Activated CD4-positive, alpha-beta T cell treated with anti-CD3 and anti-CD28 coated beads for 1 hour (primary cell): ENCODE data around the gene KLF5.

Experiments
- DNase-seq: peaks from one replicate; pipeline ENCODE4 v3.0.0-alpha.2; 2020

Gene KLF5

DNA sequence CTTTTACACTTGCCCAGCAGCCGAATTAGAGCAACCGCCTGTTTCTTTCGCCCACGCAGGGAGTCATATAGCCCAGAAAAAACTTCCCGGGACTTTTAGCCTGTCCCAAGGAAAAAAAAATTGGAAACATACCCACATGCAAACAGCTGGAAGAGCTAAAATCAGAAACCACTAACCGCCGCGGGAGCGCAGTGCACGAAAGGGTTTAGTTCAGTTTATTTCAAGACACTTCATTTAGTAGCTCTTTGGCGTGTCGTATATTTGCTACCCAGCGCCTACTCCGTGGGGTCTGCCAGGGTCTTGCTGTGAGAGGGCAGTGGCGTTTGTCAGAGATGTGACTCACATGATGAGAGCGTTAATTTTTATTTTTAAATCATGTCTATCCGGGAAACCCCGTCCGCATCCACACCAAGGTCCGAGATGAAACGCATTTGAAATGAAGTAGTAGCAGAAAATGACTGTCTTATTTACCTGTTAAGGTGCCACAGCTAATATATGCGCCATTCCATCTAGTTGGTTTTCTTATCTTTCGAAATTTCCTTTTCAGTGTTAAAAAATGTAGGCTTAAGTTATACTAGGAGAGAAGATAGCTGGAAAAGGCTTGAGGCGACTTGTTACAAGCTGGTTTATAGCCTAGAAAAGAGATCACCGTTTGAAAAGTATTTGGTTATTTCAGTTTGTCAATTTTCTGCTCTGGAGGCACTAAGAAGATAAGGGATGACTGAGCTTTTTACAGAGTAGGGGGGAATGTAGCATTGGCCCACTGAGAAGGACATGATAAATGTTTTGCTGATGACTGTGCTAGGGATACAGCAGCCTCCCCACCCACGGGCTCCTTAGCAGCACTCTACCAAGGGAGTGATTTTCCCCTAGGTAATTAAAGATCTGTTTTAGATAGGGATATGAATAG, 1.7 kb downstream of the KLF5 start:
- DNase-seq = no peak

DNA sequence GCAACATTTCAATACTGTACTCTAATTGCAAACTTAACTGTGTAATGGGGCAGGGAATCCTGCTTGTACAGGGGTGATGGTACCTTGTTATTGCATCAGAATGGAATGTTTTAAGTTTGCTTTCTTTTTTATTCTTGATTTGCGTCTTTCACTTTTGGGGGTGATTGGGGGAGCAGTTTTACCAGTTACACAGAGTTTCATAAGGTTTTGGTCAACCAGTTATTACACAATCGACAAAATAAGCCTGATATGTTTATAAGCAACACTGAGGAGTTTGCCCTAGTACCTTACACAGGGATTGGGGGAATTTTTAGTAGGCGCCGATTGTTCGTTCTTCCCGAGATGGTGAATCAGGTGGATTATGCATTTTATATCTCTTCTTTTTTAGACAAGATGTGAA, 2.7 kb downstream of the KLF5 start:
- DNase-seq = no peak

DNA sequence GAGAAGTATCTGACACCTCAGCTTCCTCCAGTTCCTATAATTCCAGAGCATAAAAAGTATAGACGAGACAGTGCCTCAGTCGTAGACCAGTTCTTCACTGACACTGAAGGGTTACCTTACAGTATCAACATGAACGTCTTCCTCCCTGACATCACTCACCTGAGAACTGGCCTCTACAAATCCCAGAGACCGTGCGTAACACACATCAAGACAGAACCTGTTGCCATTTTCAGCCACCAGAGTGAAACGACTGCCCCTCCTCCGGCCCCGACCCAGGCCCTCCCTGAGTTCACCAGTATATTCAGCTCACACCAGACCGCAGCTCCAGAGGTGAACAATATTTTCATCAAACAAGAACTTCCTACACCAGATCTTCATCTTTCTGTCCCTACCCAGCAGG, 3.1 kb downstream of the KLF5 start:
- DNase-seq = no peak

DNA sequence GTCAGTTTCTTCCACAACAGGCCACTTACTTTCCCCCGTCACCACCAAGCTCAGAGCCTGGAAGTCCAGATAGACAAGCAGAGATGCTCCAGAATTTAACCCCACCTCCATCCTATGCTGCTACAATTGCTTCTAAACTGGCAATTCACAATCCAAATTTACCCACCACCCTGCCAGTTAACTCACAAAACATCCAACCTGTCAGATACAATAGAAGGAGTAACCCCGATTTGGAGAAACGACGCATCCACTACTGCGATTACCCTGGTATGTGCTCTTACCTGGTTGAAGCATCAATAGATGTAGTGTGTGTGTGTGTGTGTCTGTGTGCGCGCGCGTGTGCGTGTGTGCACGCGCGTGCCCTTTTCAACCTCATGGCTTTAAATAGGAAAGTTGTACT, 3.7 kb downstream of the KLF5 start:
- no peak for DNase-seq

DNA sequence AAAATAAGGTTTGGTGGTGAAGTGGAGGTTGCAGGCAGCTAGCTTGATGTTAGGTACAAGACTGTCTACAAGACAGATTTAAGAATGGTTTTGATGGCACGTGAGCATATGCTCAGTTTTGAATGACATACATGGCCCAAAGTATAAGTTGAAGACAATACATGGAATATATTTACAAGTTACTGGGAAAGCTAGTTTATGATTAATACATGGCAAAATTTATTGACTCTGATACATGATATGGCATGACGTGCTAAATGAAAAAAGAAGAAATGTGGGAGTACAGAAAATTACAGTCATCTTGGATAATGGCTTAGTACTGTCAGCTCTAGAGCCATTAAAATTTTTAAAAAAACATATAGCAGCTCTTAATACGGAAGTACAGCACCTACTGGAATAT, 4.4 kb downstream of the KLF5 start:
- no peak for DNase-seq

DNA sequence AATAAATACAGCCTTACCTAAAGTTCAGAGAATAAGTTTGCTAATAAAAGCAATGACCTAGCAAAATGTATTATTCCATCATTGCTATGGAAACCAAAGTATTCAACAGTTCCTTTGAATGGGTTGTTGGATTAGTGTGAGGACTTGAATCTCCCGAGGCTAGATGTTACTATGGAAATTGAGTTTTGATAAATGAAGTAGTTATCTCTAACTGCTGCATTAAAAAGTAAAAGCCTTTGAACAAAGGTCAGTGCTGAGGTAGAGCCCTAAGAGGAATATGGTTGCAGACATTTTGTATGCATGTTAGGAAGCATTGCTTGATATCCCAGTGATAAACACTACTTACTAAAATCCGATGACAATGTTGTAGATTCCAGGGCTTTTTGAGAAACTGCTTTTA, 6.2 kb downstream of the KLF5 start:
- no peak for DNase-seq

DNA sequence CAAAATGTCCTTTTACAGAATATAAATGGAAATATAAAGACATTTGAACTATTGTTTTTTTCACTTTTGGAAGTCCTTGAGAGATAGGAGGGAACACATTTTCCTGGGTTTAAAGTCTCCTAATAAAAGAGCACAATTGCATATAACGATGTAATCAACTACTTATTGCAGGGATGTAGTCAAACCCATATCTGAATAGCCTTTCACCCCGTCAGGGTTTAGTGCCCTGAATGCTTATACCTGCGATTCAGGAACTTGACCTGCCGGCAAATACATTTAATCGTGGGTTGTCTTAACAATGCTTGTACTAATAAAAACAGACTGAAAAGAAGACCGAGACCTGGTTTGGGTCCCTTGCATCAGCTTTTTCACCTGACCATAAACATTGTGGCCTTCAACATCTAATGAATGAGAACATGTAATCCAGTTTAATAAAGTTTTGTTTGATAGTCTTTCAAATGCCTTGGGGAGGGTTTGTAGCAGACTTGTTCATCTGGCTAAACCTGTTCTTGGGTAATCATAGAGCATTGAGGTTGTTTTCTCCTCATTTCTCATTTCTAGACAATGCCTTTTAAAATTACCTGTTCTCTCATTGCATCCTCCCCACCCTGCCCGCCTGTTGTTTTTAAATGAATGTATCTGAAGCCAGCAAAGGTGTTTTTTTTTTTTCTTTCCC, 7.0 kb downstream of the KLF5 start:
- DNase-seq = no peak

DNA sequence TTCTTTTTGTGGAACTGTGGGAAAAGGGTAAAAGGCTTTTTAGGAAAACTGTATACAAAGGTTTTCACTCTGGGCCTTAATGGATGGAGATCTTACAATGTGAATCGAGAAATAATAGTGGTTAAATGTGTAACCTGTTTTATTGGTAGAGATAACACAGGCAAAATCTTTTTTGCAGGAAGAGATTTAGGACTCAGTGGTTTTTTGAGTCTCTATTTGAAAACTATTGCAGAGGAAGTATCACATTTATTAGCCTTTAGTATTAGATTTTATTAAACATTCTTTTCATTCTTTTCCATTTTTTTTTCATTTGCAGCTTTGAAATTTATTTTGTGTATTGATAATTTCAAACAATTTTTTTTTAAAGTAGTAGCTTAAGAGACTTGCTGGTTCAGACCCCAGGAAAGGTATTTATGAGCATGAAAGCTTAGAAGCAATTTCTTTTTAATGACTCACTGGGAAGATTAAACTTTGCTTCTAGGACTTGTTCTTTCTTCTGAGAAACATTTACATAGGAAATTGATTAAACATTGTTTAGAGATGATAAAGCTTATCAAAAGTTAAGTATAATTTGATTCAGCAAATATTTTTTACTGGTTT, 10.5 kb downstream of the KLF5 start:
- DNase-seq = no peak

DNA sequence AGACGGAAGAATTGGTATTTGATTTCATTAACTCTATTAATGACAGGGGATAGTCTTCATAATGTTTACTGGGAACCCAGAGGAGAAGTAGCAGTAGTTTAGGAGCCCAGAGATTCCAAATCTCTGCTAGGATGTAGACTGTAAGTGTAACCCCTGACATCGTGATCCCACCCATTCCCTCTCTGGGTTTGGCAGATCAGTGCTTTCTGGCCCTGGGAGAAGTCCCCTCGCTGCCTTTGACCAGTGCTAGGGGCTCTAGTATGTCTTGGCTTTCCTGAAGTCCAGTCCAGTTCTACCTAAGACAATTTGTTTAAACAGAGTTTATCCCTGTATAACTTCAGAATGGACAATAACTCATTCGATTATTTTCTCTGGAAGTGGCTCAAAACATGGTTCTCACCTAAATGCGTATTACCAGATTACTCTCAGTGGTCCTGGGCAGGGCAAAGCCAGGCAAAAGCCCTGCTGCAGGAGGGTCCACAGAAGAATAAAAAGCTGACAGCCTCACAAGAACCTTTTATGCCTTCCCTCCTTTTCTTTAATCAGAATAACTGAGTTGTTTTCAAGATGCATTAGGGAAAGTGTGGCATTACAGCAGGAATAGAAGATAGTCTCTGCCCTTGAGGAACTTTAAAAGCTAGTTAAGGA, 11.8 kb downstream of the KLF5 start:
- no peak for DNase-seq

DNA sequence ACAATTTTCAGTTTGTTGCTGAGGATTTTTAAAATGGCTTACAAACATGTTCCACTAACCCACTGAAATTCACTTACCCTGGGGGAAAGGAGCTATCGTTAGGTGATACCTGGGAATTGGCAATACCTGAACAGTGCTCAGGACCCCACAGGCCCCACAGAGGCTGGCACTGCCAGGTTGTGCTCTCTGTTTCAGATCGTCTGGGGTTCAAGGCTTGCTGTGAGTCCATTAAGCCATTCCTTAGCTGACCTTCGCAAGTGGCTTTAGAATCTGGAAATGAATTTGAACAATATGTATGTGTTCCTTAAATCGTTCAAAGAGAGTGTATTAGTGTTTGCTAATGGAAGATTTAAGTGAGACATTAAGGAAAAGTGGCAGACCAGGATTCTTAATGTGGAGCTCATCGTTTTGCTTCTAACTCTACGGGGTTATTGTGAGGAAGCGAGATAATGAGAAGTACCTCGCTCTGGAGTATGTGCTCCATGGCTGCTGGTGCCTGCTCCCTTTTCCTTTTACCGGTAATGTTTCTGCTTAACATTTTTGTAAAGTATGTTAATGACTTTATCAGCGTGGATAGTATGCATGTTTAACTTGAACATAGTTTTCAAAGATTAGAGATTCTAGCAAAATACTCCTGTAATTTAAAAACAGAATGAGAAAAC, 13.6 kb downstream of the KLF5 start:
- no peak for DNase-seq

DNA sequence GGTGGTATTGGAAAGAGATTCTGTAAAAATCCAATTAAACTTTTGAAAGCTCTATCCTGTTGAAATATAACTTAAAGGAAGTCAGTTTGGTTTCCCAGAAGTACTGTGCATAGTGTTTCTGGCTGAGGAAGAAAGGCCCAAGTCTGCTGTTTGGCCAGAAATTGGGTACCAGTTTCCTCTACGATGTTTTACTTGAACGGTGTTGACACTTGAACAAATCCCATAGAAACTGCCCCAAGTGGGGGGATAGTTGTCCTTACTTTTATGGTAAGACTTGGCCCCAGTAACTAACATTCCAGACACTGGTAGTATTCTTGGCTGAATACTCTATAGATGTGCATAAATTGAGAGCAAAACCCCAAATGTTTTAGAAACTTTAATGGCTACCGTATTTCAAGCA, 14.2 kb downstream of the KLF5 start:
- DNase-seq = no peak

DNA sequence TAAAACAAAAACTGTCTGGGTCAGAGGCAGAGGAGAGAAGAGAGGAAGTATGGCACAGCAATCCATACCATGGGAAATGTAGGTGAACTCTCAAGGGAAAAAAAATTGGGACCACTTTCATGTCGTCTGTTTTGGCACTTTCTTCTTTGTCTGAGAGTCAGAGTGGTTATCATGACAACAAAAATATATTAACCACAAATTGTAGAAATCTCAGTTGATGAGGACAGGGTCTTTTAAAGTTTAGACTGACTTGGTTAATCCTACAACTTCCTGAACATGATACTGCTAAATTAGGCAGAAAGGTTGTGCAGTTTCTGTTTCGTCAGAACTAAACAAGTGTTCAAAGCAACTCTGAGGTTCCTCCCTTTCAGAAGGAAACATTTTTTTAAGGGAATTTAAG, 15.2 kb downstream of the KLF5 start:
- DNase-seq = no peak

DNA sequence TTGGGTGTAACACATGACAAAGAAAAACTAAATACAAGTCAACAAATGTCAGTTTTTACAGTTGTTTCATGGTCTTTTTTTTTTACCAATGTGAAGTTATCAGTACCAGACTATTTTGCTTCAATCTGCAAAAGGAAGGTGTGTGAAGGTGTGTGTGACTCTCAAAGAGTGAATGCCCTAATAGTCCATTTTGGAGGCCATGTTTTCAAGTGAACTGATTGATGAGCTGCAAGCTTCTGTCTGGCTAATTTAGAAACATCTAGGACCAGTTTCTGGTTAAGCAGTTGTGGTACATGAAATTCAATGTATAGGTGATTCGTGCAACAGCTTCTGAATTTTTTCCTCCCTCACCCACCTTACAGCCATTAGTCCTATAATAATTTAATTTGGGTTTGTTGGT, 16.1 kb downstream of the KLF5 start:
- no peak for DNase-seq

DNA sequence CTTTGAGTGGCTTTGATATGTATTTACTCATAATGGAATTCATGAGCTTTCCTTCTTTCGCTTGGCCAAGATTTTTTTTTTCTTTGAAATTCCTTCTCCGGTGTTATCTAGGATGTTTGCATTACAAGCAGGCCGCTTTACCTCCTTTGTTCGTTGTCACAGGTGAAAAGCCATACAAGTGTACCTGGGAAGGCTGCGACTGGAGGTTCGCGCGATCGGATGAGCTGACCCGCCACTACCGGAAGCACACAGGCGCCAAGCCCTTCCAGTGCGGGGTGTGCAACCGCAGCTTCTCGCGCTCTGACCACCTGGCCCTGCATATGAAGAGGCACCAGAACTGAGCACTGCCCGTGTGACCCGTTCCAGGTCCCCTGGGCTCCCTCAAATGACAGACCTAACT, 16.7 kb downstream of the KLF5 start:
- no peak for DNase-seq

DNA sequence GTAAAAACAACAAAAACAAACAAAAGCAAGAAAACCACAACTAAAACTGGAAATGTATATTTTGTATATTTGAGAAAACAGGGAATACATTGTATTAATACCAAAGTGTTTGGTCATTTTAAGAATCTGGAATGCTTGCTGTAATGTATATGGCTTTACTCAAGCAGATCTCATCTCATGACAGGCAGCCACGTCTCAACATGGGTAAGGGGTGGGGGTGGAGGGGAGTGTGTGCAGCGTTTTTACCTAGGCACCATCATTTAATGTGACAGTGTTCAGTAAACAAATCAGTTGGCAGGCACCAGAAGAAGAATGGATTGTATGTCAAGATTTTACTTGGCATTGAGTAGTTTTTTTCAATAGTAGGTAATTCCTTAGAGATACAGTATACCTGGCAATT, 17.1 kb downstream of the KLF5 start:
- no peak for DNase-seq

DNA sequence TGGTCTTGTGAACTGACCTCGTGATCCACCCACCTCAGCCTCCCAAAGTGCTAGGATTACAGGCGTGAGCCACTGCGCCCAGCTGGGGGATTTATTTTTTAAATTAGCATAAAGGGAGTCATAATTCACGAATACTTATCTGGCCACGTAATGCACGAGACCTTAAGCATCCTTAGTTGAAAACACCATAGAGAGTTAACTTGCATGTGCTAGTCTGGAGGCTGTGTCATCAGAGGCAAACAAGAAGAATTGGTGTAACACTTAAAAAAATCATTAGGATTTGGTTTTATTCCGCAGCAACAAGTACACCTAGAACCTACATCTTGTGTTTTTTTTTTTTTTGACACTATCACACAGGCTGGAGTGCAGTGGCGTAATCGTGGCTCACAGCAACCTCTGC, 19.1 kb downstream of the KLF5 start:
- DNase-seq = no peak

DNA sequence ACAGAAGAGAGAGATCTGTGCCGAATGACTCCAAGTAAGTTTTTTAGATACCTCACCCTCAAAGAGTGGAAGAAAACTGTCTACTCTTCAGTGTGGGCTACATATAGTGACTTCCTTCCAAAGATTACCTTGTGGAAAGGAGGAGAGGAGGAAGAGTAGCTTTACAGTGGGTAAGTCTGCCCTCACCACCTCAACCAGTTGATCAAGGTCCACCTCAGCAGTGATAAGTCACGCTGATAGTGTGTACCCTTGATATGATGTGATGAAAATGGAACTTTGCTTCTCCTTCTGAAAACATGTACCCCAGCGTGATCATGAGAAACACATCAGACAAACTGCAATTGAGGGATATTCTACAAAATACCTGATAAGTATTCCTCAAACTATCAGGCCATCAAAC, 20.6 kb downstream of the KLF5 start:
- no peak for DNase-seq

DNA sequence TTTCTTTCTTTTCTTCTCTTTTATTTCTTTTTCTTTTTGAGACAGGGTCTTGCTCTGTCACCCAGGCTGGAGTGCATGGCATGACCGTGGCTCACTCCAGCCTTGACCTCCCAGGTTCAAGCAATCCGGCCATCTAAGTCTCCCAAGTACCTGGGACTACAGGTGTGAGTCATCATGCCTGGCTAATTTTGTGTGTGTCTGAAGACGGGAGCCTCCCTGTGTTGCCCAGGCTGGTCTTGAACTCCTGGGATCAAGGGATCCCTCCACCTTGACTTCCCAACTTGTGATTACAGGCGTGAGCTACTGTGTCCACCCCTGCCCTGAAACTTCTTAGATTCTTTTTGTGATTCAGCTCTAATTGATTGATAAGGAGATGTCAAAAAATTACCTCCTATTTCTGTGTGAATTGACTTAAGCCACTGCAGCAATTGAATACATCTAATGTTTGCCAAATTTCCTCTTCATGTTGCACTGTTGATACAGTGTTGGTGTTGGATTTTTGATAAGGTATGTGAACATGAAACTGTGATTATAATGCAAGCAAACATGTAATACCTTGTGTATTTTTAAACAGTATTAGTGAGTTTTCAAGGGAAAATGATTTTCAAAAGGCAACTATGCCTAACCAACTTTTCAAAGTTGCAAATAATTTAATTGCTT, 22.6 kb downstream of the KLF5 start:
- no peak for DNase-seq

DNA sequence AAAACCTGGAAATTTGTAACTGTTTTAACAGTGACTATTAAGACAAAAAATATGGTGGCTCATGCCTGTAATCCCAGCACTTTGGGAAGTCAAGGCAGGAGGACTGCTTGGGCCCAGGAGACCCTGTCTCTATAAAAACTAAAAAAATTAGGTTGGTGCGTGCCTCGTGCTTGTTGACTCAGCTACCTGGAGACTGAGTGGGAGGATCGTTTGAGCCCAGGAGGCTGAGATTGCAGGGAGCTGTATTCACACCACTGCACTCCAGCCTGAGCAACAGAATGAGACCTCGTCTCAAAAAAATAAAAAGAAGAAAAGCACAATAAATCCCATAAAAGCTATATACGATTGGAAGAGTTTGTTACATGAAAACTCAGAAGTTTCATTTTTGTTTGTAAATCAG, 23.7 kb downstream of the KLF5 start:
- DNase-seq = no peak

DNA sequence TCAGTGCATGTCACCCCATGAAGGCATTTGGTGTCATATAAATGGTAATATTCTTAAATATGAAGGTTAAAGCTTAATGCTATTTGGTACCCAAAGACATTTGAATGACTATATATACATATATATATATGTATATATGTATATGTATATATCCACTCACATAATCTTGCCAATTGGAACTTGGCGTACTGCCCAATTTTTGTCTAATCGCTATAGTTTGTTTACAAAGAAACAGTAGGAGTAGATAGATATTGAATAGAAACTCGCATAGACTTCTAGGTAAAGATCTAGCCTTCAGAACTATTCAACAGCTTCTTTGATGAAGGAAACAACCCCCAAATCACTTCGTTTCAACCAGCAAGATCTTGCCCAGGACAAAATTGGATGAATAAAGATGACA, 24.1 kb downstream of the KLF5 start:
- DNase-seq = no peak

DNA sequence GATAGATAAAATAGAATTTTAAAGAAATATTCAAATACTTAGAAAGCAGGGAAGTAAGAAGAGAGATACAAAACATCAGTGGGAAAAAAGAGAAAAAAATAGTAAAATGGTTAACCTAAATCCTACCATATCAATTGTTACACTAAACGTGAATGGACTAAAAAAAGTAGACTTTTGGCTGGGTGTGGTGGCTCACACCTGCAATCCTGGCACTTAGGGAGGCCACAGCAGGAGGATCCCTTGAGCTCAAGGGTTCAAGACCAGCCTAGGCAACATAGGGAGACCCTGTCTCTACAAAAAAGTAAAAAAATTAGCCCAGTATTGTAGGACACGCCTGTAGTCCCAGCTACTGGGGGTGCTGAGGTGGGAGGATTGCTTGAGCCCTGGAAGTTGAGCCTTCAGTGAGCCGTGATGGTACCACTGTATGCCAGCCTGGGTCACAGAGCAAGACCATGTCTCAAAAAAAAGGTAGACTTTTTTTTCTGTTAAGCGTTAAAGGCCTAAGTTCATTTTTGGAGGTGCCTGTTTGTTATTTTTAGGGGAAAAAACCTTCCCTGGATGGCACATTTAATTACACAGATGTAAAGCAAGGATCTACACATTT, 29.6 kb downstream of the KLF5 start:
- no peak for DNase-seq

DNA sequence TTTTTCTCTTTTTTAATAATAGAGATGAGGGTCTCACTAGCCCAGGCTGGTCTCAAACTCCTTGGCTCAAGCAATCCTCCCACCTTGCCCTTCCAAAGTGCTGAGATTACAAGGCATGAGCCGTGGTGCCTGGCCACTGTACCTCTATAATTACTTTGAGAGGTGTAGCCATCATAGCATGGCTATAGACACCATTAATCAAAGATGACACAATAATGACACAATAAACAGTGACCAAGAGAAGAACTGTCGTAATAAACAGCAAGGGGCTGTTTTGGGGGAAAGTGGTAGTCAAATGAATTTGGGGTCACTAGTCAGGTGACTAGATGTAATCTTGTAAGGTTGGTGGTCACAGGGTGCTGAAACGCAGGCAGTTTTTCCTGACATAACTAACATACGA, 30.4 kb downstream of the KLF5 start:
- DNase-seq = no peak
